Measurements from ENCODE around the gene ELOVL5.

- TF ChIP-seq CTCF (IDR thresholded peaks at IDR 0.05) (no peak), POLR2AphosphoS5 (IDR thresholded peaks at IDR 0.05) (no peak)
Measured at GRCh38 chr6:53235508-53235907, 113.2 kb downstream of the ELOVL5 start.
